ENCODE results near the gene XPNPEP2. TPM values are rescaled to one million over a fixed set of nuclear protein-coding genes. Genes with fewer than 3 reads are reported as not detected.

Gene XPNPEP2
- total RNA-seq, 4 donors from 2014 or later = 2.9 to 4.6 (median 3.9) TPM

DNA sequence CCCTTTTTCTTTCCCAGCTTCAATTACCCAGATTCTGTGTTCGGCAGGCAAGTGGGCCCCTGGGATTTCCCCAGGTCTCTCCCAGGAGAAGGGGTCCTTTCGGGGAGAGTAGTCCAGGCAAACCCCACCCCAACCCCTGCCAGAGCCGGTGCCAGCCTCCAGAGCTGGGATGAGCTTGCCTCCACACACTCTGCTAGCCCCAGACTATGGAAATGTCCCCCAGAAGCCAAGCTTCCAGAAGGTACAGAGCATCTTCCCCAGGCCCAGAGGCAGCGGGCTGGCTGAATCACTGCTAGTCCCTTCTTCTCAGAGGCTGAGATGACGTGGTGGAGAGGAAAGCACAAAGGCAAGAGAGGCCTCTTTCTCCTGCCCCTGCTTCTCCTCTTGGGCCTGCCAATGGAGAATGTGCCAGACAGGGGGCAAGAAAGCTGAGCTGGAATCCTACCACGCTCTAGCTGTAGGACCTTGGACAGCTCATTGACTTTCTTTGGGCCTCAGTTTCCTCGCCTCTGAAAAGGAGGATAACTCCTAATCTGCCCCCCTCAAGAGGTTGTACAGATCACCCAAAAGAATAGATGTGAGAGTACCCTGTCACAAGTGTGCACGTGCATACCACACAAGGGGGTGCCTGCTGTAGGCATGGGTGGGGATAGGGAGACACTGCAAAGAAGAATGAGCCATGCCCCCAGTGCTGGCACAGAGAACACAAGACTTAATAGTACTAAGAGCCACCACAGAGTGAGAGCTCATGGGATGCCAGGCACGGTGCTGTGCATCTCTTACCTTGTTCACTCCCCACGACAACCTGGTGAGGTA is 43.1 kb downstream of the XPNPEP2 start:
- H3K9me3 ChIP-seq = no peaks in the 10 kb centered on the region
- intact Hi-C loops (cut with DNase I; ENCODE audit: low total_unique reads) = no loop called here
- no peaks in the 10 kb centered on the region for H3K36me3 ChIP-seq
- no peak overlapping the region for H3K27ac ChIP-seq
- no peak for TF ChIP-seq POLR2A (IDR thresholded peaks at IDR 0.05)
- TF ChIP-seq, protein P1, sequence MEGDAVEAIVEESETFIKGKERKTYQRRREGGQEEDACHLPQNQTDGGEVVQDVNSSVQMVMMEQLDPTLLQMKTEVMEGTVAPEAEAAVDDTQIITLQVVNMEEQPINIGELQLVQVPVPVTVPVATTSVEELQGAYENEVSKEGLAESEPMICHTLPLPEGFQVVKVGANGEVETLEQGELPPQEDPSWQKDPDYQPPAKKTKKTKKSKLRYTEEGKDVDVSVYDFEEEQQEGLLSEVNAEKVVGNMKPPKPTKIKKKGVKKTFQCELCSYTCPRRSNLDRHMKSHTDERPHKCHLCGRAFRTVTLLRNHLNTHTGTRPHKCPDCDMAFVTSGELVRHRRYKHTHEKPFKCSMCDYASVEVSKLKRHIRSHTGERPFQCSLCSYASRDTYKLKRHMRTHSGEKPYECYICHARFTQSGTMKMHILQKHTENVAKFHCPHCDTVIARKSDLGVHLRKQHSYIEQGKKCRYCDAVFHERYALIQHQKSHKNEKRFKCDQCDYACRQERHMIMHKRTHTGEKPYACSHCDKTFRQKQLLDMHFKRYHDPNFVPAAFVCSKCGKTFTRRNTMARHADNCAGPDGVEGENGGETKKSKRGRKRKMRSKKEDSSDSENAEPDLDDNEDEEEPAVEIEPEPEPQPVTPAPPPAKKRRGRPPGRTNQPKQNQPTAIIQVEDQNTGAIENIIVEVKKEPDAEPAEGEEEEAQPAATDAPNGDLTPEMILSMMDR (IDR thresholded peaks at IDR 0.05) = no peak
- H3K27me3 ChIP-seq = no peaks in the 10 kb centered on the region
- no peaks in the 10 kb centered on the region for H3K4me1 ChIP-seq
- no peak for DNase-seq
- H3K4me3 ChIP-seq = no peak overlapping the region

DNA sequence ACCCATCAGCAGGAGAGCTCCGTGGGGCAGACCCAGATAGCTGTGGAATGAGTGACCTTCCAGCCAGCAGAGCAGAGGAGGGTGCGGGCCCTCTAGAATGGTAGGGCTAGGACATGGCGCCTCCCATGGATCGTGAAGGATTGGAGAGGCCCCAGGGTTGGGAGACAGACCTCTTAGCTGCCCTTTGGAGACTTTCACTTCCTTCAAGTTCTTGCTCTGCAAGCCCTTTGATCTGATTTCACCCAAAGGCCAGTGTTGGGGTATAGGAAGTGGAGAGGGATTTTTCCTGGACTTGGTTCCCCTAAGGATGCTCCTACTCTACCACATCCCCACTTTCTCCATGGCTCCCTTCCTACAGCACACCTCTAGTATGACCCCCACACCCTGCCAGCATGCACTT is 43.9 kb downstream of the XPNPEP2 start:
- H3K36me3 ChIP-seq = no peaks in the 10 kb centered on the region
- no peaks in the 10 kb centered on the region for H3K9me3 ChIP-seq
- intact Hi-C loops (cut with DNase I; ENCODE audit: low total_unique reads) = no loop called here
- no peak for TF ChIP-seq POLR2A (IDR thresholded peaks at IDR 0.05)
- TF ChIP-seq, protein P1 (IDR thresholded peaks at IDR 0.05) = no peak
- no peak overlapping the region for H3K4me3 ChIP-seq
- no peaks in the 10 kb centered on the region for H3K4me1 ChIP-seq
- no peak overlapping the region for H3K27ac ChIP-seq
- no peaks in the 10 kb centered on the region for H3K27me3 ChIP-seq
- no peak for DNase-seq

- no peak for DNase-seq
- H3K27me3 ChIP-seq = no peaks in the 10 kb centered on the region
- H3K4me3 ChIP-seq = no peak overlapping the region
- TF ChIP-seq POLR2A (IDR thresholded peaks at IDR 0.05) = no peak
- TF ChIP-seq, protein P1 (IDR thresholded peaks at IDR 0.05) = no peak
- no peaks in the 10 kb centered on the region for H3K36me3 ChIP-seq
- H3K4me1 ChIP-seq = no peaks in the 10 kb centered on the region
- no peak overlapping the region for H3K27ac ChIP-seq
- no peaks in the 10 kb centered on the region for H3K9me3 ChIP-seq
- intact Hi-C loops (cut with DNase I; ENCODE audit: low total_unique reads) = no loop called here
Observed at GRCh38 chrX:129783291-129783713, 44.5 kb downstream of the XPNPEP2 start.

DNA sequence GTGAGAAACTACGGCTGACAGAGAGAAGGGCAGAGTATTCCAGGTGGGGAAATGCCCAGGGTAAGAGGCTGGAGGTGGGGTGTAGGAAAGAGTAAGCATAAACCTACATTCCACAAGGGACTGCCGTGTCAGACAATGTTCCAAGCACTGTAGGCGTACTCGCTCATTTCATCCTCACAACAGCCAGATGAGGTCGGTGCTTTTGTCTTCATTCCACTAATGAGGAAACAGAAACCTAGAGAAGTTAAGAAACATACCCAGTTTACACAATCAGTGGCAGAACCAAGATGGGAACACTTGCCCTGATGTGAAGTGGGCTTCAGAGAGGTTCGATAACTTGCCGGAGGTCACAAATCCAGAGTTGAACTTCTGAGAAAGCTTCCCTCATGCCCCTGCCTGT is 45.6 kb downstream of the XPNPEP2 start:
- H3K36me3 ChIP-seq = no peaks in the 10 kb centered on the region
- H3K4me1 ChIP-seq = no peaks in the 10 kb centered on the region
- H3K9me3 ChIP-seq = no peaks in the 10 kb centered on the region
- TF ChIP-seq POLR2A (IDR thresholded peaks at IDR 0.05) = no peak
- TF ChIP-seq, protein P1 (IDR thresholded peaks at IDR 0.05) = no peak
- intact Hi-C loops (cut with DNase I; ENCODE audit: low total_unique reads) = no loop called here
- H3K27ac ChIP-seq = no peak overlapping the region
- H3K4me3 ChIP-seq = no peak overlapping the region
- no peak for DNase-seq
- H3K27me3 ChIP-seq = no peaks in the 10 kb centered on the region

DNA sequence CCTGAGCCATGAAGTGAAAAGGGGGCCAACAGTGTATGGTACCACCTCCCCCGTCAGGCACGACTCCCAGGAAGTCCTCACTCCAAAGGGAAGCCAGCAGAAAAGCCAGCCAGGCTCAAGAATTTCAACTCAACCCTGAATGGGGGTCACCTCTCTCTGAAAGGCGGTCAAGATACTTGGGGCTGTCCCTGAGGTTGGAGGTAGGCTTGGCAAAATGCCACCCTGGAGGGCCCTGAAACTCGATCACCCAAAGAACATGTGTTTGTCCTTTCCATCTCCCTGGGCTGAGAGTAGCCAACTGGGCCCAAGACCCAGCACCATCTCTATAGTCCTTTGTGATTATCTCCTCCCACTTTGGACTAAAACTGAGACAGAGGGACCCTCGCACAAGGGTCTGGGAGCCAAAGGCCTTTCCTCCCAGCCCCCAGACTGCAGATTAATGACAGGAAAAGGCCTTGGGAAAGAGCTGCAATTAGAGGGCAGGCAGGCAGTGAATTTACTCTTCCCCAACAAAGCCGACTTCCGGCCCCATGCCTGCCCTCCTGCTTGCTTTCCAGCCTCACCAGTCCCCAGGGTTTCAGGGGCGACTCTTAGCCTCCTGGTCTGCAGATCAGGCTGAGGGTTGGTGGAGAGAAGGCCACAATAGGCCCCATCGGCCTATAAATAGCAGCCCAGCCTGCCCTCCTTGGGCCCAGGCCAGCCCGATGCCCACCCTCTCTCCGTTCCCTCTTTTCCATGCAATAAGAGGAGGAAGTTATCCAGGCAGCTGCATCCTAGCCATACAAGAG is 46.6 kb downstream of the XPNPEP2 start:
- no peak for DNase-seq
- intact Hi-C loops (cut with DNase I; ENCODE audit: low total_unique reads) = no loop called here
- Histone ChIP-seq H3K27ac (no peak overlapping the region), H3K9me3 (no peaks in the 10 kb centered on the region), H3K36me3 (no peaks in the 10 kb centered on the region), H3K27me3 (no peaks in the 10 kb centered on the region), H3K4me1 (no peaks in the 10 kb centered on the region), H3K4me3 (no peak overlapping the region)
- TF ChIP-seq, protein P1 (IDR thresholded peaks at IDR 0.05) = no peak
- TF ChIP-seq POLR2A (IDR thresholded peaks at IDR 0.05) = no peak

Measured in uterus (tissue), 4 donors.